GM12873 (cell line): Measurements from ENCODE around the gene PER3.

ENCODE experiments used
- CTCF ChIP-seq: IDR thresholded peaks from 2 replicates; pipeline ENCODE4 v1.5.1; 2012; ENCODE audit warnings: low read depth, mild to moderate bottlenecking, moderate library complexity, low read length, control low read depth; ENCODE audit not compliant: insufficient read depth; ENCODE audit errors: missing control alignments

Gene PER3

GRCh38 chr1:7768583-7768982 is 15.5 kb upstream of the PER3 start:
- TF ChIP-seq CTCF, result no peak

GRCh38 chr1:7769673-7770412 is 14.2 kb upstream of the PER3 start:
- TF ChIP-seq CTCF, result no peak

- no peak for TF ChIP-seq CTCF
These were observed 13.5 kb upstream of the PER3 start for GRCh38 chr1:7770669-7770996.

- no peak for TF ChIP-seq CTCF
These were observed 12.9 kb upstream of the PER3 start, which contains the start of gene VAMP3 for GRCh38 chr1:7770997-7771822. TSS of gene VAMP3 (plus strand) at chr1:7771296. CDS start at chr1:7771384, 88 bp downstream.

GRCh38 chr1:7771823-7772299 is 12.2 kb upstream of the PER3 start:
- TF ChIP-seq CTCF, result no peak

GRCh38 chr1:7777591-7777990 is 6.5 kb upstream of the PER3 start:
- no peak for TF ChIP-seq CTCF

GRCh38 chr1:7778133-7778628 is 5.9 kb upstream of the PER3 start:
- TF ChIP-seq CTCF, result no peak
